ENCODE data around the gene ARFGAP1.

ARFGAP1 gene

GRCh38 chr20:63291811-63292210, 19.2 kb downstream of the ARFGAP1 start:
- DNase-seq: no peak
- no peak overlapping the region for H3K27ac ChIP-seq (ENCODE audit: low read length)
- TF ChIP-seq EZH2 (IDR thresholded peaks at IDR 0.05; ENCODE audit: borderline replicate concordance, low read depth, low read length, severe bottlenecking): no peak
- TF ChIP-seq, protein P1, sequence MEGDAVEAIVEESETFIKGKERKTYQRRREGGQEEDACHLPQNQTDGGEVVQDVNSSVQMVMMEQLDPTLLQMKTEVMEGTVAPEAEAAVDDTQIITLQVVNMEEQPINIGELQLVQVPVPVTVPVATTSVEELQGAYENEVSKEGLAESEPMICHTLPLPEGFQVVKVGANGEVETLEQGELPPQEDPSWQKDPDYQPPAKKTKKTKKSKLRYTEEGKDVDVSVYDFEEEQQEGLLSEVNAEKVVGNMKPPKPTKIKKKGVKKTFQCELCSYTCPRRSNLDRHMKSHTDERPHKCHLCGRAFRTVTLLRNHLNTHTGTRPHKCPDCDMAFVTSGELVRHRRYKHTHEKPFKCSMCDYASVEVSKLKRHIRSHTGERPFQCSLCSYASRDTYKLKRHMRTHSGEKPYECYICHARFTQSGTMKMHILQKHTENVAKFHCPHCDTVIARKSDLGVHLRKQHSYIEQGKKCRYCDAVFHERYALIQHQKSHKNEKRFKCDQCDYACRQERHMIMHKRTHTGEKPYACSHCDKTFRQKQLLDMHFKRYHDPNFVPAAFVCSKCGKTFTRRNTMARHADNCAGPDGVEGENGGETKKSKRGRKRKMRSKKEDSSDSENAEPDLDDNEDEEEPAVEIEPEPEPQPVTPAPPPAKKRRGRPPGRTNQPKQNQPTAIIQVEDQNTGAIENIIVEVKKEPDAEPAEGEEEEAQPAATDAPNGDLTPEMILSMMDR (IDR thresholded peaks at IDR 0.05; ENCODE audit: borderline replicate concordance, extremely low read depth, low read length, poor library complexity, severe bottlenecking): no peak

DNA sequence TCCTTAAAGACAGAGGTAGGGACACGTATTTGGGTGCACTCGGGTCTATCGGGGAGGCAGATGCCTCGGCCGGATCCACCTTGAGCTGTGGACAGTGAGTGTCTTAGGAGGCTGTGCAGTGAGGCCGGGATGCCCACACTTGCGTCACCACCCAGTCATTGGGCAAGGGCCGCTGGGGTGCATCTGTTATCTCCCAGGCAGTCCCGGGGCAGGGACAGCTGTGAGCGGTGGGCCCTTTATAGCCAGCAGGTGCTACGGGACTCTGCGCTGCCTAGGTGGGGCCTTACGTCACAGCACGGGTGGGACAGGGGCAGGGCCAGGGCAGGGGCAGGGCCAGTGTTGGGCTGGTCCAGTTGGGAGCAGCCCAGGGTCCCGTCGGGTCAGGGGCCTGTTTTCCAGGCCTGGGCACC, 19.7 kb downstream of the ARFGAP1 start:
- Histone ChIP-seq H4K20me1 (ENCODE audit: insufficient read depth, low read length) (peaks cover 55% of the 10 kb centered on the region), H3K9ac (ENCODE audit: low read depth, low read length) (no peak overlapping the region), H3K4me3 (ENCODE audit: low read depth in 1 of 2, low read length in 2 of 2) (no peak overlapping the region), H3K79me2 (ENCODE audit: insufficient read depth, low read length) (no peaks in the 10 kb centered on the region), H3K27me3 (ENCODE audit: insufficient read depth, low read length, poor library complexity) (peaks cover 10% of the 10 kb centered on the region), H3K9me3 (ENCODE audit: insufficient read depth, low read length, severe bottlenecking) (no peaks in the 10 kb centered on the region), H2AFZ (ENCODE audit: low read depth, low read length) (no peak overlapping the region), H3K36me3 (ENCODE audit: insufficient read depth, low read length) (peaks cover 26% of the 10 kb centered on the region), H3K27ac (ENCODE audit: low read length) (no peak overlapping the region), H3K4me1 (ENCODE audit: insufficient read depth, low read length) (no peaks in the 10 kb centered on the region), H3K4me2 (ENCODE audit: insufficient read depth, low read length) (no peak overlapping the region)
- no peak for DNase-seq
- TF ChIP-seq EZH2 (IDR thresholded peaks at IDR 0.05; ENCODE audit: borderline replicate concordance, low read depth, low read length, severe bottlenecking): no peak
- TF ChIP-seq, protein P1 (IDR thresholded peaks at IDR 0.05; ENCODE audit: borderline replicate concordance, extremely low read depth, low read length, poor library complexity, severe bottlenecking): no peak
- ATAC-seq (ENCODE audit: insufficient read depth, low read depth): no peak

More at GRCh38 chr20:63291811-63292210, 19.2 kb downstream of the ARFGAP1 start:
- no peak overlapping the region for H3K4me3 ChIP-seq (ENCODE audit: low read depth in 1 of 2, low read length in 2 of 2)
- no peaks in the 10 kb centered on the region for H3K79me2 ChIP-seq (ENCODE audit: insufficient read depth, low read length)
- H3K27me3 ChIP-seq (ENCODE audit: insufficient read depth, low read length, poor library complexity): peaks cover 10% of the 10 kb centered on the region
- H3K9ac ChIP-seq (ENCODE audit: low read depth, low read length): no peak overlapping the region
- peaks cover 31% of the 10 kb centered on the region for H3K36me3 ChIP-seq (ENCODE audit: insufficient read depth, low read length)
- H3K4me1 ChIP-seq (ENCODE audit: insufficient read depth, low read length): no peaks in the 10 kb centered on the region
- H2AFZ ChIP-seq (ENCODE audit: low read depth, low read length): no peak overlapping the region
- ATAC-seq (ENCODE audit: insufficient read depth, low read depth): no peak
- H3K4me2 ChIP-seq (ENCODE audit: insufficient read depth, low read length): no peak overlapping the region
- no peaks in the 10 kb centered on the region for H3K9me3 ChIP-seq (ENCODE audit: insufficient read depth, low read length, severe bottlenecking)
- H4K20me1 ChIP-seq (ENCODE audit: insufficient read depth, low read length): peaks cover 55% of the 10 kb centered on the region

GRCh38 chr20:63292904-63293303, 20.3 kb downstream of the ARFGAP1 start, which contains the start of gene COL20A1:
Gene COL20A1, plus strand, starts transcription at chr20:63293186. Its CDS starts 1,922 bp downstream, at chr20:63295108.
- H3K4me2 ChIP-seq (ENCODE audit: insufficient read depth, low read length): no peak within 1 kb of the TSS
- ATAC-seq (ENCODE audit: insufficient read depth, low read depth) (no peak), DNase-seq (no peak)
- H3K36me3 ChIP-seq (ENCODE audit: insufficient read depth, low read length): peaks cover 20% of the 10 kb centered on the region
- H3K27ac ChIP-seq (ENCODE audit: low read length): no peak within 1 kb of the TSS
- no peak within 1 kb of the TSS for H3K9ac ChIP-seq (ENCODE audit: low read depth, low read length)
- no peaks in the 10 kb centered on the region for H3K9me3 ChIP-seq (ENCODE audit: insufficient read depth, low read length, severe bottlenecking)
- no peaks in the 10 kb centered on the region for H3K4me1 ChIP-seq (ENCODE audit: insufficient read depth, low read length)
- H3K4me3 ChIP-seq (ENCODE audit: low read depth in 1 of 2, low read length in 2 of 2): no peak within 1 kb of the TSS
- H2AFZ ChIP-seq (ENCODE audit: low read depth, low read length): no peak within 1 kb of the TSS
- peaks cover 50% of the 10 kb centered on the region for H4K20me1 ChIP-seq (ENCODE audit: insufficient read depth, low read length)
- H3K27me3 ChIP-seq (ENCODE audit: insufficient read depth, low read length, poor library complexity): peaks cover 10% of the 10 kb centered on the region
- H3K79me2 ChIP-seq (ENCODE audit: insufficient read depth, low read length): no peaks in the 10 kb centered on the region
- TF ChIP-seq, protein P1 (IDR thresholded peaks at IDR 0.05; ENCODE audit: borderline replicate concordance, extremely low read depth, low read length, poor library complexity, severe bottlenecking): no peak
- no peak for TF ChIP-seq EZH2 (IDR thresholded peaks at IDR 0.05; ENCODE audit: borderline replicate concordance, low read depth, low read length, severe bottlenecking)

DNA sequence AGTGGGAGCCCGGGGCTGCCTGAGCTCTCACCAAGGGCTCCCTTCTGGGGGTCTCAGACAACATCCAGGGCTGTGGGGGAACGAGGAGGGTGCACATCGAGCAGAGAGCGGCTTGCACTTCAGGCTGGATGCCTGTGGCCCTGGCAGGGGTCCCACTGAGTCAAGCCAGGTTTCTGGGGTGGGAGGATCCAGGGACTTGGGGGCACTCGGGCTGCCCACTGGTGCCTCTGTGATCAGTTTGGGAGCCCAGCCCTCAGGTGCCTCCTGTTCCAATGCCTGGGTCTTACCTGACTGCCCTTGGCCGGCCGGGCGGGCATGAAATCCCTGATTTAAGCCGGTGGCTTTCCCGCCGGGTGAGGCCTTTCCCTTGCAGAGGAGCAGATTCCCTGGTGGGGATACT, 20.8 kb downstream of the ARFGAP1 start:
- TF ChIP-seq, protein P1 (IDR thresholded peaks at IDR 0.05; ENCODE audit: borderline replicate concordance, extremely low read depth, low read length, poor library complexity, severe bottlenecking): no peak
- no peak for TF ChIP-seq EZH2 (IDR thresholded peaks at IDR 0.05; ENCODE audit: borderline replicate concordance, low read depth, low read length, severe bottlenecking)
- H3K79me2 ChIP-seq (ENCODE audit: insufficient read depth, low read length): no peaks in the 10 kb centered on the region
- H4K20me1 ChIP-seq (ENCODE audit: insufficient read depth, low read length): peaks cover 47% of the 10 kb centered on the region
- peaks cover 15% of the 10 kb centered on the region for H3K36me3 ChIP-seq (ENCODE audit: insufficient read depth, low read length)
- peaks cover 10% of the 10 kb centered on the region for H3K27me3 ChIP-seq (ENCODE audit: insufficient read depth, low read length, poor library complexity)
- no peaks in the 10 kb centered on the region for H3K9me3 ChIP-seq (ENCODE audit: insufficient read depth, low read length, severe bottlenecking)
- ATAC-seq (ENCODE audit: insufficient read depth, low read depth) (no peak), DNase-seq (no peak)
- H3K4me3 ChIP-seq (ENCODE audit: low read depth in 1 of 2, low read length in 2 of 2): no peak overlapping the region
- H3K4me1 ChIP-seq (ENCODE audit: insufficient read depth, low read length): no peaks in the 10 kb centered on the region
- H3K27ac ChIP-seq (ENCODE audit: low read length): no peak overlapping the region
- no peak overlapping the region for H3K9ac ChIP-seq (ENCODE audit: low read depth, low read length)
- H2AFZ ChIP-seq (ENCODE audit: low read depth, low read length): no peak overlapping the region
- no peak overlapping the region for H3K4me2 ChIP-seq (ENCODE audit: insufficient read depth, low read length)

All from DND-41 (cell line).